Activated naive CD8-positive, alpha-beta T cell treated with anti-CD3 and anti-CD28 coated beads, Interleukin-2, amount 10 ng/mL, durations not matched to agents 7 days and 5 days (primary cell): ENCODE results near the gene EID3. TPM values are rescaled to one million over a fixed set of nuclear protein-coding genes. Genes with fewer than 3 reads are reported as not detected.

Experiments used
- ATAC-seq: fragments of 150-1000 bp; cut with Tn5 transposase; one replicate; pipeline ENCODE4 v1.10.0; 2021; ENCODE audit warnings: low read depth, moderate library complexity
- POLR2A ChIA-PET: fragments of 350-600 bp; sonication (Branson Sonifier 250); formaldehyde crosslinking; loops from one replicate; lab custom pipeline; 2021; ENCODE audit warnings: antibody characterized with exemption; lab: Charles Lee
- DNase-seq: peaks from one replicate; pipeline ENCODE4 v3.0.0; 2021
- H3K27ac Mint-ChIP-seq: one replicate; pipeline ENCODE4 v1.8.0; 2022; ENCODE audit warnings: mild to moderate bottlenecking, mixed read lengths
- H3K27me3 Mint-ChIP-seq: one replicate; pipeline ENCODE4 v1.8.0; 2022; ENCODE audit warnings: mild to moderate bottlenecking, moderate library complexity, mixed read lengths
- H3K36me3 Mint-ChIP-seq: one replicate; pipeline ENCODE4 v1.8.0; 2021; ENCODE audit warnings: mild to moderate bottlenecking, mixed read lengths
- H3K4me1 Mint-ChIP-seq: one replicate; pipeline ENCODE4 v1.8.0; 2021; ENCODE audit warnings: mixed read lengths
- H3K4me3 Mint-ChIP-seq: one replicate; pipeline ENCODE4 v1.8.0; 2022; ENCODE audit warnings: mild to moderate bottlenecking, moderate library complexity, mixed read lengths
- H3K9me3 Mint-ChIP-seq: one replicate; pipeline ENCODE4 v1.8.0; 2021; ENCODE audit warnings: mixed read lengths
- total RNA-seq, 2 experiments: library from RNA; stranded (reverse); gene quantifications; one replicate each; pipeline ENCODE4 v1.2.3, GENCODE V29; 2021

EID3 gene
- total RNA-seq, 2 experiments from 2014 or later = 6.9 to 7.3 TPM

DNA sequence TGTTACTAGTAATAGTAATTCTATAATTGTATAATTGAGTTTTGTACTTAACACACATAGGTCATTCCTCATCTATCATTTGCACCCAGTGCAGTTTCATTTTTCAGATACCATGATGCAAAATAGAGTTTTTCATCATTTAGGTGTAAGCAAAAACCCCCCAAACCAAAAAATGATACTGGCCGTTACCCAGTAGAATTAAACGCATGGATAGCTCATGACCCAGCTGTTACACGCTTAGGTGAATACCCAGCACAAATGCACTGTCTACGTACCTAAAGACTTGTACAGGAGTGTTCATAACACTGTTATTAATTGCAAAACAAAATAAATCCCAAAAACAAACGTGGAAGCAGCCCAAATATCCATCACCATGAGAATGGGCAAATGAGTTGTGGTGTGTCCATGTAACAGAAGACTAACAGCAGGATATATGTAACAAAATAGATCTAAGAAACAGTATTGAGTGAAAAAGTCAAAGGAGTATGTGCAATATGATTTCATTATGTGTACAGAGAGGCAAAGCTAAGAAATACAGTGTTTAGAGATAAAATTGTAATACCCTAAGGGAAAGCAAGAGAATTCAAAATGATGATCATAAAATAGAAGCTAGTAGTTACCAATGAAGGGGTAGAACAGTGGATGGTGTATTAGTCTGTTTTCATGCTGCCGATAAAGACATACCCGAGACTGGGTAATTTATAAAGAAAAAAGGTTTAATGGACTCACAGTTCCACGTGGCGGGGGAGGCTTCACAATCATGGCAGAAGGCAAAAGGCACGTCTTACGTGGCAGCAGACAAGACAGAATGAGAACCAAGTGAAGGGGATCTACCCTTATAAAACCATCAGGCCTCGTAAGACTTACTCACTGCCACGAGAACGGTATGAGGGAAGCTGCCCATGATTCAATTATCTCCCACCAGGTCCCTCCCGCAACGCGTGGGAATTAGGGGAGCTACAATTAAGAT is 49.8 kb downstream of the EID3 start:
- POLR2A ChIA-PET = interaction anchor here (0.5 kb wide), 1 partner anchor 13 kb away, joined by 9 read pairs; no protein-coding TSS in a partner anchor
- no peak overlapping the region for H3K27ac Mint-ChIP-seq
- H3K27me3 Mint-ChIP-seq = no peaks in the 10 kb centered on the region
- peaks cover 15% of the 10 kb centered on the region for H3K36me3 Mint-ChIP-seq
- no peak for ATAC-seq
- H3K4me3 Mint-ChIP-seq = no peak overlapping the region
- H3K9me3 Mint-ChIP-seq = no peaks in the 10 kb centered on the region
- H3K4me1 Mint-ChIP-seq = peaks cover 2% of the 10 kb centered on the region
- no peak for DNase-seq

DNA sequence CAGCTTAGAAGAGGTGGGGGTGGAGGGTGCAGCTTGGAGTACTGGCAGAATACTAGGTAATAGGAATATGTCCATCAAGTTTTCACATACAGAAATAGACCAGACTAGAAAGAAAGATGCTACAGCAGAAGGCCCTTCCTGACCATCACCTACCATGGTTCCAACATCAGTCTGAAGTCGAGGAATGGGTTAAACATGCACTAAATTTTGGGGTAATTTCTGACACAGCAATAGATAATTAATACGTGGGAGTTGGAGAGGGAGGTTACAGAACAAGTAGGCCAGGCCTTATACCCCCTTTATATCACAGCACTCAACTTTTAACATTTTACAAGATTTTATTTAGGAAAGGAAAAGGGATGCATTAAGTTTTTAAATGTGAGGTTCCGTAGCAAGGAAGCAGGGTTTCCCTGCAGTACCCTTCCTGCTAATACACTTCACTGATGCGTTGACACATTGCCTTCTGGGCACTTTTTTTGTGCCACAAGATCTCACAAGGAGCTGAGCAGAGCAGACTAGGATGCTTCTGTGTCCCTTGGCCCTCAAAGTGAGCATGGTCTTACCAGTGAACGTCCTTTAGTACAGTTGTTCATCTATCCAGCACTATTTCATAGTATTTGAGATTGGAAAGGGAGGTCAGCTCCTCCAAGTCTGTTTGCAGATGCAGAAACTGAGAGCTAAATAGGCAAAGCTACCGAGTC is 50.8 kb downstream of the EID3 start:
- ATAC-seq (no peak), DNase-seq (no peak)
- Mint-ChIP-seq H3K4me3 (no peak overlapping the region), H3K27ac (no peak overlapping the region), H3K27me3 (no peaks in the 10 kb centered on the region), H3K4me1 (peaks cover 2% of the 10 kb centered on the region), H3K9me3 (no peaks in the 10 kb centered on the region), H3K36me3 (peaks cover 6% of the 10 kb centered on the region)
- POLR2A ChIA-PET = no interaction called here

Other genes with a start within 250 kb of the EID3 start
- 10 to 100 TPM; 12.7 to 13.5 TPM for gene HCFC2, start 239.2 kb upstream of the EID3 start, total RNA-seq
- gene NFYB, start 165.5 kb upstream of the EID3 start, total RNA-seq = 10 to 100 TPM; 24.8 to 28.5 TPM
- 10 to 100 TPM; 89.0 to 89.5 TPM for gene TXNRD1, start 88.0 kb upstream of the EID3 start, total RNA-seq
- 10 to 100 TPM; 64.9 to 72.9 TPM for gene CHST11, start 153.2 kb downstream of the EID3 start, total RNA-seq